Measurements from ENCODE around the gene ASB3.

Gene ASB3

DNA sequence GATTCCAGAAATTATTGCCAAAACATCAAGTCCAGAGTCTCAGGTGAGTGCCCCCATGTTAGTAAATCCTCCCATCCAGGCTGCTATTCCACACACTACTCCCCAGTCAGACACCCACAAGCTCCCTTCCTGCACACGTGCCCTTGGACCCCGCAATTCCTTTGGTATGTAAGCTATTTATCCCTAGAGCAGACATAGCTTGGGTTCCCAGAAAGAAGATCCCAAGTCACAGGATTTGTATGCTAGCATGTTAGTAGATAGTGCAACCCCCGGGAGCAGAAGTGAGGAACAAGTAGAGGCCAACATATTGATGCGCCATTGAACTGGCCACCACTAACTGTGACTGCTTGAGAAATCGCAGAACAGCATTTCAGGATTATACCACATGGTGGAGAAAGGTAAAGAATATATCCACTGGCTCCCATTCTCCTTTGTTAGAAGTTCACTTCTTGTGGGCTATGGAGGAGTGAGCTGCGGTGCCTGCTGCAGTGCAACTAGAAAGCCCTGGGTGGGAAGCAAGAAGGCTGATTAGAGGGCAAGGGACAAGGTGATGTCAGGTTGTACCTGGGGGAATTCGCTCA lies 156.6 kb downstream of the ASB3 start:
- no peak overlapping the region for H3K4me3 ChIP-seq (ENCODE audit: low read length)
- DNase-seq: no peak
- no peaks in the 10 kb centered on the region for H3K9me3 ChIP-seq (replicated peaks; ENCODE audit: insufficient read depth, low read length)
- H3F3A ChIP-seq (ENCODE audit: insufficient read depth, low read length): no peaks in the 10 kb centered on the region
- H3K4me2 ChIP-seq (ENCODE audit: low read depth, low read length): no peak overlapping the region
- H3K79me2 ChIP-seq (ENCODE audit: low read length): no peaks in the 10 kb centered on the region
- no peaks in the 10 kb centered on the region for H4K20me1 ChIP-seq (ENCODE audit: insufficient read depth, low read length)
- no peak for TF ChIP-seq EZH2phosphoT487 (IDR thresholded peaks at IDR 0.05; ENCODE audit: low read length)
- TF ChIP-seq, protein P1, sequence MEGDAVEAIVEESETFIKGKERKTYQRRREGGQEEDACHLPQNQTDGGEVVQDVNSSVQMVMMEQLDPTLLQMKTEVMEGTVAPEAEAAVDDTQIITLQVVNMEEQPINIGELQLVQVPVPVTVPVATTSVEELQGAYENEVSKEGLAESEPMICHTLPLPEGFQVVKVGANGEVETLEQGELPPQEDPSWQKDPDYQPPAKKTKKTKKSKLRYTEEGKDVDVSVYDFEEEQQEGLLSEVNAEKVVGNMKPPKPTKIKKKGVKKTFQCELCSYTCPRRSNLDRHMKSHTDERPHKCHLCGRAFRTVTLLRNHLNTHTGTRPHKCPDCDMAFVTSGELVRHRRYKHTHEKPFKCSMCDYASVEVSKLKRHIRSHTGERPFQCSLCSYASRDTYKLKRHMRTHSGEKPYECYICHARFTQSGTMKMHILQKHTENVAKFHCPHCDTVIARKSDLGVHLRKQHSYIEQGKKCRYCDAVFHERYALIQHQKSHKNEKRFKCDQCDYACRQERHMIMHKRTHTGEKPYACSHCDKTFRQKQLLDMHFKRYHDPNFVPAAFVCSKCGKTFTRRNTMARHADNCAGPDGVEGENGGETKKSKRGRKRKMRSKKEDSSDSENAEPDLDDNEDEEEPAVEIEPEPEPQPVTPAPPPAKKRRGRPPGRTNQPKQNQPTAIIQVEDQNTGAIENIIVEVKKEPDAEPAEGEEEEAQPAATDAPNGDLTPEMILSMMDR (IDR thresholded peaks at IDR 0.05; ENCODE audit: low read length): no peak
- H2AFZ ChIP-seq (ENCODE audit: low read length): no peak overlapping the region
- no peaks in the 10 kb centered on the region for H3K4me1 ChIP-seq (ENCODE audit: low read length)
- no peaks in the 10 kb centered on the region for H3K27me3 ChIP-seq (replicated peaks; ENCODE audit: insufficient read depth, low read length)
- H3K9me2 ChIP-seq (replicated peaks; ENCODE audit: insufficient read depth, low read length): no peaks in the 10 kb centered on the region
- no peaks in the 10 kb centered on the region for H3K36me3 ChIP-seq (replicated peaks; ENCODE audit: insufficient read depth, low read length)
- H3K27ac ChIP-seq (ENCODE audit: low read length): no peak overlapping the region
- H3K9ac ChIP-seq (ENCODE audit: low read length): no peak overlapping the region

DNA sequence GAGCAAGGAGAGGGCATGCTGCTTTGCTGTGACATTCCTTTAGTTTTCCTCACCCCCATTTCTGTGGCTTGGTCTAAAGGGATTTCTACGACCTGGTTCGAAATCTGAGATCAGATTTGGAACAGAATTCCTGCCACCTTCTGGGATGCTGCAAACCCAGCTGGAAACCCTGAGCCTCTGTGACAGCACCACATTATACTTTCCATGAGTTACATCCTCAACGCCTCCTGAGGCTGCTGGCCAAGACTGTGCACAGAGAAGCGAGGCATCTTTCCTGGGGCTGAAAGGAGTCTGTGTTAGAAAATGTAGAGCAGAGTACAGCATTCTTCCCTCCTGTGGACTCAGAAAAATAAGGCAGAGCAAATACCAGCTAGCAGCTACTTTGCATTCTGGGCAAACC lies 157.3 kb downstream of the ASB3 start:
- no peak for DNase-seq
- H3K27ac ChIP-seq (ENCODE audit: low read length): no peak overlapping the region
- H4K20me1 ChIP-seq (ENCODE audit: insufficient read depth, low read length): no peaks in the 10 kb centered on the region
- H3K9me2 ChIP-seq (replicated peaks; ENCODE audit: insufficient read depth, low read length): no peaks in the 10 kb centered on the region
- H2AFZ ChIP-seq (ENCODE audit: low read length): no peak overlapping the region
- no peaks in the 10 kb centered on the region for H3K36me3 ChIP-seq (replicated peaks; ENCODE audit: insufficient read depth, low read length)
- H3K27me3 ChIP-seq (replicated peaks; ENCODE audit: insufficient read depth, low read length): no peaks in the 10 kb centered on the region
- H3K79me2 ChIP-seq (ENCODE audit: low read length): no peaks in the 10 kb centered on the region
- no peak overlapping the region for H3K9ac ChIP-seq (ENCODE audit: low read length)
- no peaks in the 10 kb centered on the region for H3K9me3 ChIP-seq (replicated peaks; ENCODE audit: insufficient read depth, low read length)
- TF ChIP-seq EZH2phosphoT487 (IDR thresholded peaks at IDR 0.05; ENCODE audit: low read length): no peak
- no peak overlapping the region for H3K4me3 ChIP-seq (ENCODE audit: low read length)
- no peak overlapping the region for H3K4me2 ChIP-seq (ENCODE audit: low read depth, low read length)
- no peaks in the 10 kb centered on the region for H3K4me1 ChIP-seq (ENCODE audit: low read length)
- H3F3A ChIP-seq (ENCODE audit: insufficient read depth, low read length): no peaks in the 10 kb centered on the region

DNA sequence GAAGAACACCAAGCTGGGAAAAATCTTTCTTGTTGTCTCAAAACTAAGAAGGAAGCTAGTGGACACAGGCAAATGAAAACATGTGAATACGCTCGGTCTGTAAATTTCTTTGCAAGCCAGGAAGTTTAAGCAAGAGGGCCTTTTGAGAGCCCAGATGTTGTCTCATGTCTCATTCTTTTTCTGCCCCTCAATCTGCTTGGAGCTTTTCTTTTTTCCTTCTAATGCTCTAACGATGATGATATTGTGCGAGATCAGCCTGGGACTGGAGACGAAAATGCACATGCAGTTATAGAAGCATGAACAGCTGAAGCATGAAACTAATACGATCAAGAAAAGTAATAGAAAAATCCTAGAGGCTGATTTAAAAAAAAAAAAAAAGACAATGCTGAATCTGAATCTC lies 157.8 kb downstream of the ASB3 start:
- Histone ChIP-seq H3K27me3 (replicated peaks; ENCODE audit: insufficient read depth, low read length) (no peaks in the 10 kb centered on the region), H3K4me1 (ENCODE audit: low read length) (no peaks in the 10 kb centered on the region), H3K4me3 (ENCODE audit: low read length) (no peak overlapping the region), H3K9me2 (replicated peaks; ENCODE audit: insufficient read depth, low read length) (no peaks in the 10 kb centered on the region), H3K36me3 (replicated peaks; ENCODE audit: insufficient read depth, low read length) (no peaks in the 10 kb centered on the region), H3F3A (ENCODE audit: insufficient read depth, low read length) (no peaks in the 10 kb centered on the region), H3K4me2 (ENCODE audit: low read depth, low read length) (no peak overlapping the region), H2AFZ (ENCODE audit: low read length) (no peak overlapping the region), H4K20me1 (ENCODE audit: insufficient read depth, low read length) (no peaks in the 10 kb centered on the region), H3K9ac (ENCODE audit: low read length) (no peak overlapping the region), H3K79me2 (ENCODE audit: low read length) (no peaks in the 10 kb centered on the region), H3K27ac (ENCODE audit: low read length) (no peak overlapping the region), H3K9me3 (replicated peaks; ENCODE audit: insufficient read depth, low read length) (no peaks in the 10 kb centered on the region)
- TF ChIP-seq, protein P1 (IDR thresholded peaks at IDR 0.05; ENCODE audit: low read length): no peak
- no peak for TF ChIP-seq EZH2 (optimal IDR thresholded peaks at IDR 0.05; ENCODE audit: low read depth, low read length)
- no peak for TF ChIP-seq EZH2phosphoT487 (IDR thresholded peaks at IDR 0.05; ENCODE audit: low read length)
- DNase-seq: no peak

DNA sequence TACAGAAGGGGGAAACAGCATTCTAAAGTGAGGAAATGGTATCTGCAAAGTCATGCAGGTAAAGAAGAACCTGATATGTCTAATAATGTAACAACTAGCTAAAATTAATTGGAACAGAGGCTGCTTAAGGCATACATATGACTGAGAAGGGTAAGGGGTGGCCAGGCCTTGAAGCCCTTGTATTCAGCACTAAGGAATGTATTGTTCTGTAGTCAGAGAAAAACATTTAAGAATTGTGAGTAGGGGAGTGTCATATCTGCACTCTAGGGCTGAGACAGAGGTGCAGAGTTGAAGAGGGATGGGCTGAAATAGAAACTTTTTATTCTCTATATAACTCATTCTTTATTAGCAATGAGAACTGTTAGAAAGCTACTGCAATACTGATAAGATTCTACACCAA lies 164.6 kb downstream of the ASB3 start:
- Histone ChIP-seq H2AFZ (ENCODE audit: low read length) (no peak overlapping the region), H3K79me2 (ENCODE audit: low read length) (no peaks in the 10 kb centered on the region), H3K9me3 (replicated peaks; ENCODE audit: insufficient read depth, low read length) (no peaks in the 10 kb centered on the region), H3K36me3 (replicated peaks; ENCODE audit: insufficient read depth, low read length) (no peaks in the 10 kb centered on the region), H3K4me3 (ENCODE audit: low read length) (no peak overlapping the region), H3K27ac (ENCODE audit: low read length) (no peak overlapping the region), H3K9ac (ENCODE audit: low read length) (no peak overlapping the region), H3F3A (ENCODE audit: insufficient read depth, low read length) (no peaks in the 10 kb centered on the region), H3K9me2 (replicated peaks; ENCODE audit: insufficient read depth, low read length) (no peaks in the 10 kb centered on the region), H3K27me3 (replicated peaks; ENCODE audit: insufficient read depth, low read length) (no peaks in the 10 kb centered on the region), H3K4me2 (ENCODE audit: low read depth, low read length) (no peak overlapping the region), H3K4me1 (ENCODE audit: low read length) (no peaks in the 10 kb centered on the region), H4K20me1 (ENCODE audit: insufficient read depth, low read length) (no peaks in the 10 kb centered on the region)
- DNase-seq: no peak
- no peak for TF ChIP-seq EZH2 (optimal IDR thresholded peaks at IDR 0.05; ENCODE audit: low read depth, low read length)
- TF ChIP-seq EZH2phosphoT487 (IDR thresholded peaks at IDR 0.05; ENCODE audit: low read length): no peak
- TF ChIP-seq, protein P1 (IDR thresholded peaks at IDR 0.05; ENCODE audit: low read length): no peak

Data from MM.1S (cell line).